MCF 10A (cell line): Measurements from ENCODE around the gene SLC11A2. TPM values are rescaled to one million over a fixed set of nuclear protein-coding genes. Genes with fewer than 3 reads are reported as not detected.

ENCODE experiments used
- BruUV-seq: library from RNA; stranded (reverse); fragments of 400-500 nt; replicated peaks from 2 replicates; lab custom pipeline; 2021; lab: Mats Ljungman, UMichigan
- CTCF ChIA-PET: fragments of 300-600 bp; sonication (Branson Sonifier 250); formaldehyde crosslinking; extraction: SDS; loops from one replicate; lab custom pipeline; 2021; ENCODE audit warnings: antibody characterized with exemption, inconsistent platforms; lab: Yijun Ruan, JAX
- POLR2A ChIA-PET: fragments of 300-600, 350-650 bp; sonication (Branson Sonifier 250); formaldehyde crosslinking; extraction: SDS; loops from one replicate; lab custom pipeline; 2020; ENCODE audit warnings: antibody characterized with exemption, inconsistent platforms; lab: Yijun Ruan, JAX
- DNase-seq: peaks from one replicate; pipeline ENCODE4 v3.0.0-alpha.2; 2018; ENCODE audit not compliant: unreplicated experiment
- H3K27ac Mint-ChIP-seq: one replicate; pipeline ENCODE4 v1.8.0; 2022; ENCODE audit warnings: mild to moderate bottlenecking, low read depth, mixed read lengths; ENCODE audit not compliant: unreplicated experiment
- H3K27me3 Mint-ChIP-seq: one replicate; pipeline ENCODE4 v1.8.0; 2022; ENCODE audit warnings: mixed read lengths; ENCODE audit not compliant: insufficient read depth, unreplicated experiment
- H3K36me3 Mint-ChIP-seq: one replicate; pipeline ENCODE4 v1.8.0; 2022; ENCODE audit warnings: mild to moderate bottlenecking, moderate library complexity, mixed read lengths; ENCODE audit not compliant: insufficient read depth, unreplicated experiment
- H3K4me1 Mint-ChIP-seq: one replicate; pipeline ENCODE4 v1.8.0; 2022; ENCODE audit warnings: mixed read lengths; ENCODE audit not compliant: insufficient read depth, unreplicated experiment
- H3K4me3 Mint-ChIP-seq: one replicate; pipeline ENCODE4 v1.8.0; 2022; ENCODE audit warnings: mild to moderate bottlenecking, moderate library complexity, mixed read lengths; ENCODE audit not compliant: unreplicated experiment
- H3K9me3 Mint-ChIP-seq: one replicate; pipeline ENCODE4 v1.8.0; 2022; ENCODE audit warnings: mixed read lengths; ENCODE audit not compliant: unreplicated experiment
- intact Hi-C: fragments of 100-400 bp; cut with micrococcal nuclease; formaldehyde crosslinking; loops from 2 replicates; pipeline ENCODE4 v1.14.1; 2022
- total RNA-seq: library from RNA; stranded (reverse); gene quantifications from 2 replicates; pipeline ENCODE4 v1.2.3, GENCODE V29; 2022
- TF ChIP-seq, protein P1 (sequence below): fragments of 200-600 bp; IDR thresholded peaks from one replicate; pipeline ENCODE4 v1.8.0; 2022; ENCODE audit warnings: antibody characterized with exemption, mild to moderate bottlenecking; ENCODE audit not compliant: unreplicated experiment

The SLC11A2 gene
- total RNA-seq, 1 experiment from 2014 or later = 45.6 TPM

DNA sequence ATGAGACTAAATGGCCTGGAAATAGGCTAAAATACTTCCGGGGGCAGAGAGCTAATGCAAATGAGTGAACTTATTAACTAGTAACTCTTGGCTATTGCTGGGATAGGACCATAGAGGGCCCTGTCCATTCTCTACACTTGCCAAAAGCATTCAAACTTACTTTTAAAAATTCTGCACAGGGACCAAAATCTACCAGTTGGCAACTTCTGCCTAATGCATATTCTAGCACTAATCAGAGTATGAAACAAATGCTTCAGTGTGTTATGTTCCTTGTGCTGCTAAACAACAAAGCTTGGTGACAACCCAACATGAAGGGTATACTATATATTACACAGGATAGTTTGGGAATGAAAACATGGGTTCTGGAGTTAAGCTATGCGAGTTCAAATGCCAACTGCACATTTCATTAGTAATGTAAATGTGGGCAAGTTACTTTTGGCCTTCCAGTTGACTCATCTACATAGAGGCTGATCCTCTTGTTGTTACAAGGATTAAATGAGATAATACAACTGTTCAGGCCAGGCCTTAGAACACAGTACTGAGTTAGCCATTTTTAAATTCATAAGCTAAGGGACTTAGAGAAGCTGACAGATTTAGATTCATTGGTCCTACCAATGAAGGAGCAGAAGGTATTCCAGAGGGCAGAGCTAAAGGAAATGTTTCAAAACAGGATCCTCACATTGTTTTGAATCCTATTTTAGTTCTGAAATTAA is 41.4 kb downstream of the SLC11A2 start:
- CTCF ChIA-PET = interaction anchor here (0.5 to 6.3 kb wide), 18 partner anchors 12 to 357 kb away, joined by 3 to 122 read pairs (median 5); partner anchors contain the start of gene ATF1
- no peak for DNase-seq
- POLR2A ChIA-PET = interaction anchor here (0.9 to 9.3 kb wide), 15 partner anchors 13 to 480 kb away, joined by 3 to 132 read pairs (median 4); partner anchors contain the start of genes ATF1, DIP2B and SLC11A2
- TF ChIP-seq, protein P1, sequence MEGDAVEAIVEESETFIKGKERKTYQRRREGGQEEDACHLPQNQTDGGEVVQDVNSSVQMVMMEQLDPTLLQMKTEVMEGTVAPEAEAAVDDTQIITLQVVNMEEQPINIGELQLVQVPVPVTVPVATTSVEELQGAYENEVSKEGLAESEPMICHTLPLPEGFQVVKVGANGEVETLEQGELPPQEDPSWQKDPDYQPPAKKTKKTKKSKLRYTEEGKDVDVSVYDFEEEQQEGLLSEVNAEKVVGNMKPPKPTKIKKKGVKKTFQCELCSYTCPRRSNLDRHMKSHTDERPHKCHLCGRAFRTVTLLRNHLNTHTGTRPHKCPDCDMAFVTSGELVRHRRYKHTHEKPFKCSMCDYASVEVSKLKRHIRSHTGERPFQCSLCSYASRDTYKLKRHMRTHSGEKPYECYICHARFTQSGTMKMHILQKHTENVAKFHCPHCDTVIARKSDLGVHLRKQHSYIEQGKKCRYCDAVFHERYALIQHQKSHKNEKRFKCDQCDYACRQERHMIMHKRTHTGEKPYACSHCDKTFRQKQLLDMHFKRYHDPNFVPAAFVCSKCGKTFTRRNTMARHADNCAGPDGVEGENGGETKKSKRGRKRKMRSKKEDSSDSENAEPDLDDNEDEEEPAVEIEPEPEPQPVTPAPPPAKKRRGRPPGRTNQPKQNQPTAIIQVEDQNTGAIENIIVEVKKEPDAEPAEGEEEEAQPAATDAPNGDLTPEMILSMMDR = no peak
- Mint-ChIP-seq H3K9me3 (no peaks in the 10 kb centered on the region), H3K27ac (peak overlapping the region; percentile 24), H3K4me1 (peaks cover 11% of the 10 kb centered on the region), H3K27me3 (no peaks in the 10 kb centered on the region), H3K4me3 (no peak overlapping the region), H3K36me3 (peaks cover 38% of the 10 kb centered on the region)
- no TSS peak for BruUV-seq
- intact Hi-C loops = no loop called here

- Mint-ChIP-seq H3K4me1 (peaks cover 11% of the 10 kb centered on the region), H3K9me3 (no peaks in the 10 kb centered on the region), H3K27me3 (no peaks in the 10 kb centered on the region), H3K36me3 (peaks cover 8% of the 10 kb centered on the region), H3K4me3 (no peak overlapping the region), H3K27ac (no peak overlapping the region)
- ChIA-PET CTCF (interaction anchor here (0.6 to 2.4 kb wide), 2 partner anchors 156 to 167 kb away, joined by 4 to 11 read pairs; no protein-coding TSS in a partner anchor), POLR2A (interaction anchor here (0.9 to 9.3 kb wide), 6 partner anchors 21 to 216 kb away, joined by 3 to 132 read pairs (median 4); partner anchors contain the start of gene SLC11A2)
- no TSS peak for BruUV-seq
- peak; percentile 40 for DNase-seq
- TF ChIP-seq, protein P1 = no peak
- intact Hi-C loops = no loop called here
Observed at GRCh38 chr12:50981319-50982239, 44.6 kb downstream of the SLC11A2 start.

- intact Hi-C loops = no loop called here
- ChIA-PET CTCF (interaction anchor here (2.4 kb wide), 1 partner anchor 155 kb away, joined by 11 read pairs; no protein-coding TSS in a partner anchor), POLR2A (interaction anchor here (0.6 to 1.2 kb wide), 3 partner anchors 47 to 215 kb away, joined by 3 read pairs; no protein-coding TSS in a partner anchor)
- Mint-ChIP-seq H3K4me1 (peaks cover 11% of the 10 kb centered on the region), H3K27me3 (no peaks in the 10 kb centered on the region), H3K27ac (no peak overlapping the region), H3K36me3 (peaks cover 6% of the 10 kb centered on the region), H3K9me3 (no peaks in the 10 kb centered on the region), H3K4me3 (no peak overlapping the region)
- no peak for DNase-seq
- TF ChIP-seq, protein P1 = no peak
- BruUV-seq = no TSS peak
Observed at GRCh38 chr12:50980545-50980944, 45.6 kb downstream of the SLC11A2 start.
